Tibial nerve (tissue), 4 donors: ENCODE data around the gene MRPL23.

Source experiments
- EP300 ChIP-seq, 2 donors: sonication (generic); formaldehyde crosslinking; IDR thresholded peaks; one replicate each; pipeline ENCODE4 v1.6.1; 2017; ENCODE audit warnings: antibody characterized with exemption in 2 of 2, mild to moderate bottlenecking in 1 of 2
- POLR2A ChIP-seq, 2 donors: fragments of 450-650 bp; IDR thresholded peaks; one replicate each; pipeline ENCODE4 v1.6.1; 2017; ENCODE audit warnings: antibody characterized with exemption in 2 of 2, mild to moderate bottlenecking in 2 of 2, moderate library complexity in 2 of 2
- TF ChIP-seq, protein P1 (sequence below), 5 experiments: fragments of 200-600 bp in 3 of 5; fragments of 450-650 bp in 2 of 5; sonication (generic) in 3 of 5; IDR thresholded peaks; one replicate each; pipeline ENCODE4 v1.5.1; 2016 to 2019; ENCODE audit warnings: antibody characterized with exemption in 5 of 5, mild to moderate bottlenecking in 3 of 5, moderate library complexity in 2 of 5

DNA sequence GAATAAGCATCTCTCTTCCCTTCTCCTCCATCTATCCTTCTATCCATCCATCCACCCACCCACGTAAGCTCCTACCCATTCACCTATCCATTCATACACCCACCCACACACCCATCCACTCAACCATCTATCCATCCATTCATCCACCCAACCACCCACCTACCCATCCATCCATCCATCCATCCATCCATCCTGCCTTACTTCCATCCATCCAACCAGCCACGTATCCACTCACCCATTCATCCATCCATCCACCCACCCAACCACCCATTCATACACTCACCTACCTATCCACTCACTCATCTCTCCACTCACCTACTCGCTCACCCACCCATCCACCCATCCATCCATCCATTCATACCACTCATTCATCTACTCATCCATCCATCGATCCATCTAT is 14.5 kb upstream of the MRPL23 start:
- TF ChIP-seq POLR2A (IDR thresholded peaks at IDR 0.05): no peak
- no peak for TF ChIP-seq EP300 (IDR thresholded peaks at IDR 0.05)
- TF ChIP-seq, protein P1, sequence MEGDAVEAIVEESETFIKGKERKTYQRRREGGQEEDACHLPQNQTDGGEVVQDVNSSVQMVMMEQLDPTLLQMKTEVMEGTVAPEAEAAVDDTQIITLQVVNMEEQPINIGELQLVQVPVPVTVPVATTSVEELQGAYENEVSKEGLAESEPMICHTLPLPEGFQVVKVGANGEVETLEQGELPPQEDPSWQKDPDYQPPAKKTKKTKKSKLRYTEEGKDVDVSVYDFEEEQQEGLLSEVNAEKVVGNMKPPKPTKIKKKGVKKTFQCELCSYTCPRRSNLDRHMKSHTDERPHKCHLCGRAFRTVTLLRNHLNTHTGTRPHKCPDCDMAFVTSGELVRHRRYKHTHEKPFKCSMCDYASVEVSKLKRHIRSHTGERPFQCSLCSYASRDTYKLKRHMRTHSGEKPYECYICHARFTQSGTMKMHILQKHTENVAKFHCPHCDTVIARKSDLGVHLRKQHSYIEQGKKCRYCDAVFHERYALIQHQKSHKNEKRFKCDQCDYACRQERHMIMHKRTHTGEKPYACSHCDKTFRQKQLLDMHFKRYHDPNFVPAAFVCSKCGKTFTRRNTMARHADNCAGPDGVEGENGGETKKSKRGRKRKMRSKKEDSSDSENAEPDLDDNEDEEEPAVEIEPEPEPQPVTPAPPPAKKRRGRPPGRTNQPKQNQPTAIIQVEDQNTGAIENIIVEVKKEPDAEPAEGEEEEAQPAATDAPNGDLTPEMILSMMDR (IDR thresholded peaks at IDR 0.05): no peak
